Neuronal stem cell (in vitro differentiated cells): ENCODE measurements around the gene IFT88.
A peak's percentile ranks its signal among the peaks of the same experiment; 100 is the strongest.

Source experiments
- DNase-seq: peaks from one replicate; pipeline ENCODE4 v3.0.0-alpha.2; 2013; ENCODE audit warnings: low spot score
- H2AFZ ChIP-seq: one replicate; pipeline ENCODE4 v1.6.1; 2013; ENCODE audit warnings: mild to moderate bottlenecking, low read length, inconsistent platforms
- H2AK5ac ChIP-seq: 2 replicates; pipeline ENCODE4 v1.6.1; 2013; ENCODE audit warnings: low read depth, mild to moderate bottlenecking, inconsistent platforms, low read length, moderate library complexity, mixed read lengths
- H2BK120ac ChIP-seq: 2 replicates; pipeline ENCODE4 v1.6.1; 2013; ENCODE audit warnings: low read depth, mild to moderate bottlenecking, inconsistent platforms, low read length, moderate library complexity, mixed read lengths
- H2BK12ac ChIP-seq: one replicate; pipeline ENCODE4 v1.6.1; 2013; ENCODE audit warnings: low read length, inconsistent platforms
- H2BK15ac ChIP-seq: 2 replicates; pipeline ENCODE4 v1.6.1; 2013; ENCODE audit warnings: mild to moderate bottlenecking, low read length, inconsistent platforms, mixed read lengths
- H2BK5ac ChIP-seq: one replicate; pipeline ENCODE4 v1.6.1; 2013; ENCODE audit warnings: inconsistent platforms, mild to moderate bottlenecking, low read length, moderate library complexity
- H3K14ac ChIP-seq: one replicate; pipeline ENCODE4 v1.6.1; 2013; ENCODE audit warnings: low read length, inconsistent platforms
- H3K18ac ChIP-seq: 2 replicates; pipeline ENCODE4 v1.6.1; 2013; ENCODE audit warnings: low read length, inconsistent platforms
- H3K23ac ChIP-seq: 2 replicates; pipeline ENCODE4 v1.6.1; 2013; ENCODE audit warnings: low read depth, mild to moderate bottlenecking, mixed read lengths, low read length, inconsistent platforms; ENCODE audit not compliant: poor library complexity
- H3K27ac ChIP-seq: replicated peaks from 3 replicates; pipeline ENCODE4 v1.5.1; 2013; ENCODE audit warnings: low read length, inconsistent platforms
- H3K27me3 ChIP-seq, 3 experiments: 2 replicates each; pipeline ENCODE4 v1.6.1; 2013; ENCODE audit warnings: low read length in 3 of 3, mild to moderate bottlenecking in 2 of 3, inconsistent platforms in 1 of 3, low read depth in 1 of 3, mixed read lengths in 1 of 3, moderate library complexity in 1 of 3; ENCODE audit not compliant: control insufficient read depth in 3 of 3, insufficient read depth in 3 of 3
- H3K36me3 ChIP-seq, 2 donors: replicated peaks in 1 of 2; 2 replicates each; pipeline ENCODE4 v1.6.1; 2013; ENCODE audit warnings: low read length in 2 of 2; ENCODE audit not compliant: control insufficient read depth in 2 of 2, insufficient read depth in 2 of 2
- H3K4ac ChIP-seq: 2 replicates; pipeline ENCODE4 v1.6.1; 2013; ENCODE audit warnings: inconsistent platforms, mild to moderate bottlenecking, low read length, moderate library complexity
- H3K4me1 ChIP-seq, 2 donors: 1 replicate in 1 of 2; 2 replicates in 1 of 2; pipeline ENCODE4 v1.6.1; 2013; ENCODE audit warnings: low read length in 2 of 2, low read depth in 1 of 2; ENCODE audit not compliant: control insufficient read depth in 2 of 2, insufficient read depth in 1 of 2
- H3K4me2 ChIP-seq: one replicate; pipeline ENCODE4 v1.6.1; 2013; ENCODE audit warnings: mild to moderate bottlenecking, low read length, inconsistent platforms; ENCODE audit not compliant: insufficient read depth, poor library complexity, severe bottlenecking
- H3K4me3 ChIP-seq, 2 donors: 2 replicates each; pipeline ENCODE4 v1.5.1; 2013; ENCODE audit warnings: low read length in 2 of 2, mild to moderate bottlenecking in 2 of 2, inconsistent platforms in 1 of 2, moderate library complexity in 1 of 2
- H3K79me1 ChIP-seq: one replicate; pipeline ENCODE4 v1.6.1; 2013; ENCODE audit warnings: low read depth, mild to moderate bottlenecking, inconsistent platforms, low read length, moderate library complexity
- H3K9ac ChIP-seq: one replicate; pipeline ENCODE4 v1.6.1; 2013; ENCODE audit warnings: mild to moderate bottlenecking, low read depth, low read length, inconsistent platforms; ENCODE audit not compliant: poor library complexity
- H3K9me3 ChIP-seq, 2 donors: replicated peaks in 1 of 2; 2 replicates each; pipeline versions ENCODE3 to v1.6.1; 2013; ENCODE audit warnings: low read length in 2 of 2, mild to moderate bottlenecking in 2 of 2, inconsistent platforms in 1 of 2, low read depth in 1 of 2, mixed read lengths in 1 of 2, moderate library complexity in 1 of 2; ENCODE audit not compliant: control insufficient read depth in 2 of 2, insufficient read depth in 1 of 2
- H4K8ac ChIP-seq: one replicate; pipeline ENCODE4 v1.6.1; 2013; ENCODE audit warnings: low read depth, mild to moderate bottlenecking, inconsistent platforms, low read length, moderate library complexity
- H4K91ac ChIP-seq: one replicate; pipeline ENCODE4 v1.6.1; 2013; ENCODE audit warnings: low read length, low read depth, mild to moderate bottlenecking, inconsistent platforms; ENCODE audit not compliant: poor library complexity
- WGBS, 2 donors: extraction: QIAGEN DNeasy Blood & Tissue Kit; methylation state at CpG; one replicate each; pipeline ENCODE4 v1.1.7; 2013; ENCODE audit warnings: missing lambda C conversion rate in 2 of 2, mixed read lengths in 1 of 2; ENCODE audit not compliant: insufficient read length in 2 of 2, insufficient replicate concordance in 1 of 2; ENCODE audit errors: extremely low coverage in 2 of 2; 5-methylcytosine and 5-hydroxymethylcytosine counted together

Gene IFT88

GRCh38 chr13:20709369-20709768 is 142.4 kb downstream of the IFT88 start:
- Histone ChIP-seq H3K4me1 (peaks cover 5 to 17% of the 10 kb centered on the region in 2 donors), H4K91ac (no peak overlapping the region), H3K27me3 (no peaks in the 10 kb centered on the region), H3K9me3 (no peaks in the 10 kb centered on the region), H2BK15ac (no peak overlapping the region), H3K18ac (no peak overlapping the region), H2BK12ac (no peak overlapping the region), H3K36me3 (no peaks in the 10 kb centered on the region), H3K79me1 (no peaks in the 10 kb centered on the region), H3K27ac (no peak overlapping the region), H4K8ac (no peak overlapping the region), H3K4ac (no peak overlapping the region), H2BK120ac (no peak overlapping the region), H3K14ac (no peak overlapping the region), H3K9ac (no peak overlapping the region), H3K23ac (no peak overlapping the region), H2AK5ac (no peak overlapping the region), H3K4me2 (no peak overlapping the region), H2BK5ac (no peak overlapping the region), H2AFZ (no peak overlapping the region), H3K4me3 (no peak overlapping the region)
- WGBS, 2 donors = no CpG with 5 or more reads among the region's 8 CpGs
- no peak for DNase-seq

GRCh38 chr13:20709782-20710181 is 142.8 kb downstream of the IFT88 start:
- Histone ChIP-seq H4K91ac (no peak overlapping the region), H2BK120ac (no peak overlapping the region), H3K23ac (no peak overlapping the region), H3K9ac (no peak overlapping the region), H3K4me2 (no peak overlapping the region), H3K36me3 (no peaks in the 10 kb centered on the region), H3K18ac (no peak overlapping the region), H4K8ac (no peak overlapping the region), H3K27me3 (no peaks in the 10 kb centered on the region), H3K4ac (no peak overlapping the region), H3K27ac (no peak overlapping the region), H2BK5ac (no peak overlapping the region), H3K4me3 (no peak overlapping the region), H2BK15ac (no peak overlapping the region), H2AK5ac (no peak overlapping the region), H3K14ac (no peak overlapping the region), H2BK12ac (no peak overlapping the region), H2AFZ (no peak overlapping the region), H3K9me3 (no peaks in the 10 kb centered on the region), H3K4me1 (peaks cover 5 to 14% of the 10 kb centered on the region in 2 donors), H3K79me1 (no peaks in the 10 kb centered on the region)
- WGBS, 2 donors = no CpG with 5 or more reads among the region's 4 CpGs
- no peak for DNase-seq

- no peak for DNase-seq
- no peaks in the 10 kb centered on the region for H3K27me3 ChIP-seq
- H2BK15ac ChIP-seq = no peak overlapping the region
- H3K36me3 ChIP-seq = no peaks in the 10 kb centered on the region
- H2BK5ac ChIP-seq = no peak overlapping the region
- no peak overlapping the region for H3K23ac ChIP-seq
- H2AFZ ChIP-seq = no peak overlapping the region
- no peak overlapping the region for H2BK120ac ChIP-seq
- H4K91ac ChIP-seq = no peak overlapping the region
- H3K79me1 ChIP-seq = no peaks in the 10 kb centered on the region
- no peaks in the 10 kb centered on the region for H3K9me3 ChIP-seq
- H3K4ac ChIP-seq = no peak overlapping the region
- peak overlapping the region; percentile 25 for H3K14ac ChIP-seq
- no peak overlapping the region for H3K27ac ChIP-seq
- H4K8ac ChIP-seq = no peak overlapping the region
- H3K4me2 ChIP-seq = no peak overlapping the region
- H3K4me3 ChIP-seq = no peak overlapping the region
- WGBS, 2 donors = no CpG with 5 or more reads among the region's 13 CpGs
- H2AK5ac ChIP-seq = no peak overlapping the region
- peaks cover 5 to 12% of the 10 kb centered on the region in 2 donors for H3K4me1 ChIP-seq
- no peak overlapping the region for H2BK12ac ChIP-seq
- H3K9ac ChIP-seq = no peak overlapping the region
- no peak overlapping the region for H3K18ac ChIP-seq
Observed at GRCh38 chr13:20711301-20712044, 144.5 kb downstream of the IFT88 start.

GRCh38 chr13:20713014-20713376 is 146.0 kb downstream of the IFT88 start:
- no peak overlapping the region for H3K4ac ChIP-seq
- H3K79me1 ChIP-seq = no peaks in the 10 kb centered on the region
- H3K27ac ChIP-seq = no peak overlapping the region
- H3K18ac ChIP-seq = no peak overlapping the region
- H2BK12ac ChIP-seq = no peak overlapping the region
- no peaks in the 10 kb centered on the region for H3K36me3 ChIP-seq
- H3K9ac ChIP-seq = no peak overlapping the region
- no peak overlapping the region for H2BK120ac ChIP-seq
- no peak overlapping the region for H4K8ac ChIP-seq
- H2AK5ac ChIP-seq = no peak overlapping the region
- H3K9me3 ChIP-seq = no peaks in the 10 kb centered on the region
- H2AFZ ChIP-seq = peak overlapping the region; percentile 83
- H3K4me3 ChIP-seq = no peak overlapping the region
- no peak overlapping the region for H4K91ac ChIP-seq
- no peak overlapping the region for H2BK15ac ChIP-seq
- no peak for DNase-seq
- no peak overlapping the region for H3K14ac ChIP-seq
- H2BK5ac ChIP-seq = no peak overlapping the region
- H3K4me2 ChIP-seq = peak overlapping the region; percentile 22
- peaks cover 5 to 22% of the 10 kb centered on the region in 2 donors for H3K4me1 ChIP-seq
- no CpG with 5 or more reads among the region's 11 CpGs for WGBS, 2 donors
- no peaks in the 10 kb centered on the region for H3K27me3 ChIP-seq
- H3K23ac ChIP-seq = no peak overlapping the region
